ENCODE data around the gene ADAM10. TPM values are rescaled to one million over a fixed set of nuclear protein-coding genes. Genes with fewer than 3 reads are reported as not detected.

ADAM10 gene
- total and polyA plus RNA-seq, 7 donors, result 7.9 to 37.9 (median 33.1) TPM

- 97 to 100% (median 98%) methylated on average over 1 of the region's 1 CpG for WGBS, 3 donors
- H3K27ac ChIP-seq, result no peak overlapping the region
- no peak for ATAC-seq
- no peaks in the 10 kb centered on the region for H3K27me3 ChIP-seq (ENCODE audit: insufficient read depth in 3 of 3, low read length in 2 of 3)
- no peaks in the 10 kb centered on the region for H3K9me3 ChIP-seq
- no peak overlapping the region for H3K4me3 ChIP-seq
- no peaks in the 10 kb centered on the region for H3K4me1 ChIP-seq
- no peak for TF ChIP-seq CTCF (IDR thresholded peaks at IDR 0.05)
- peaks cover 2 to 16% of the 10 kb centered on the region in 2 donors for H3K36me3 ChIP-seq (ENCODE audit: insufficient read depth in 1 of 2, low read depth in 1 of 2)
- DNase-seq, result no peak
- intact Hi-C loops (cut with DNase I), result loop anchor here in 1 of 2 donors (10.0 kb wide), 1 partner anchor 60 kb away; no protein-coding TSS in a partner anchor
Observed at GRCh38 chr15:58594898-58595297, 154.6 kb downstream of the ADAM10 start.

GRCh38 chr15:58593870-58594269 is 155.6 kb downstream of the ADAM10 start:
- Histone ChIP-seq H3K27ac (no peak overlapping the region), H3K27me3 (ENCODE audit: insufficient read depth in 3 of 3, low read length in 2 of 3) (no peaks in the 10 kb centered on the region), H3K4me3 (no peak overlapping the region), H3K4me1 (no peaks in the 10 kb centered on the region), H3K36me3 (ENCODE audit: insufficient read depth in 1 of 2, low read depth in 1 of 2) (peaks cover 2 to 13% of the 10 kb centered on the region in 2 donors), H3K9me3 (no peaks in the 10 kb centered on the region)
- intact Hi-C loops (cut with DNase I), result loop anchor here in 1 of 2 donors (10.0 kb wide), 1 partner anchor 59 kb away; no protein-coding TSS in a partner anchor
- 49 to 97% (median 92%) methylated on average over 1 of the region's 1 CpG for WGBS, 3 donors
- no peak for TF ChIP-seq CTCF (IDR thresholded peaks at IDR 0.05)
- no peak for ATAC-seq
- no peak for DNase-seq

DNA sequence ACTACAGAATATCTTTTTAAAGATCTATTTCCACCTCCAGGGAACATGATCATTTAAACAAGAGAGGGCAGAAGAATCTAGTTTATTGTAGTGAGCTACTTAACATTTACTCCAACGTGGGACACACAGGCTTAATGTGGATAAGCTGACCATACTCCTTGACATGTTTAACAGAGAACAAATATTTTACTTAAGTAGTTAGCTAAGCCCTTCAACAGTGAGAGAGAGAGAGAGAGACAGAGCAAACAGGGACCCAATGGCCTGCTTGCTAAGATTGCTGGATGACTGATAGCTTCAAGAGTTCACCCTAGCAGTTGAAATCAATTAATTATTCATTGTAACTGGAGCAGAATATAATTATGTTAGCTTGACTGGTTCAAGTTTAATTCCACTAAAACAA is 158.6 kb downstream of the ADAM10 start:
- no peaks in the 10 kb centered on the region for H3K27me3 ChIP-seq (ENCODE audit: insufficient read depth in 3 of 3, low read length in 2 of 3)
- no peak overlapping the region for H3K27ac ChIP-seq
- no peaks in the 10 kb centered on the region for H3K36me3 ChIP-seq (ENCODE audit: insufficient read depth in 1 of 2, low read depth in 1 of 2)
- H3K9me3 ChIP-seq, result no peaks in the 10 kb centered on the region
- DNase-seq (no peak), ATAC-seq (no peak)
- no peak for TF ChIP-seq CTCF (IDR thresholded peaks at IDR 0.05)
- WGBS, 3 donors, result 39 to 51% (median 40%) methylated on average over 1 of the region's 1 CpG
- intact Hi-C loops (cut with DNase I), result loop anchor here in 1 of 2 donors (10.0 kb wide), 1 partner anchor 56 kb away; no protein-coding TSS in a partner anchor
- no peaks in the 10 kb centered on the region for H3K4me1 ChIP-seq
- no peak overlapping the region for H3K4me3 ChIP-seq

GRCh38 chr15:58590236-58590635 is 159.3 kb downstream of the ADAM10 start:
- WGBS, 3 donors, result 97 to 100% (median 100%) methylated on average over 1 of the region's 1 CpG
- DNase-seq (no peak), ATAC-seq (no peak)
- H3K4me1 ChIP-seq, result no peaks in the 10 kb centered on the region
- no peak overlapping the region for H3K27ac ChIP-seq
- H3K36me3 ChIP-seq (ENCODE audit: insufficient read depth in 1 of 2, low read depth in 1 of 2), result no peaks in the 10 kb centered on the region
- H3K27me3 ChIP-seq (ENCODE audit: insufficient read depth in 3 of 3, low read length in 2 of 3), result no peaks in the 10 kb centered on the region
- TF ChIP-seq CTCF (IDR thresholded peaks at IDR 0.05), result no peak
- no peaks in the 10 kb centered on the region for H3K9me3 ChIP-seq
- no peak overlapping the region for H3K4me3 ChIP-seq
- intact Hi-C loops (cut with DNase I), result loop anchor here in 1 of 2 donors (10.0 kb wide), 1 partner anchor 55 kb away; no protein-coding TSS in a partner anchor

- Histone ChIP-seq H3K36me3 (ENCODE audit: insufficient read depth in 1 of 2, low read depth in 1 of 2) (no peaks in the 10 kb centered on the region), H3K27ac (no peak overlapping the region), H3K4me3 (no peak overlapping the region), H3K4me1 (no peaks in the 10 kb centered on the region), H3K27me3 (ENCODE audit: insufficient read depth in 3 of 3, low read length in 2 of 3) (peaks cover 0 to 3% (median 0%) of the 10 kb centered on the region in 3 donors), H3K9me3 (no peaks in the 10 kb centered on the region)
- 75 to 85% (median 80%) methylated on average over 3 of the region's 3 CpGs for WGBS, 3 donors
- ATAC-seq, result no peak
- intact Hi-C loops (cut with DNase I), result no loop called here
- TF ChIP-seq CTCF (IDR thresholded peaks at IDR 0.05), result no peak
- no peak for DNase-seq
Observed at GRCh38 chr15:58589047-58589446, 160.5 kb downstream of the ADAM10 start.
